HS-27A (cell line): ENCODE results near the gene BICD2.
"Not testable (repeated sequence)": the region's sequence is repeated elsewhere in the genome, so short reads cannot be mapped to it uniquely, and the experiment has no call there.

Experiments
- DNase-seq: peaks from one replicate; pipeline ENCODE4 v3.0.0-alpha.2; 2012; ENCODE audit warnings: low read depth, missing footprints

The BICD2 gene

GRCh38 chr9:92764381-92764987 is at the start of gene BICD2:
TSS of gene BICD2 (minus strand) at chr9:92764833. CDS start at chr9:92764744, 89 bp downstream.
- no peak for DNase-seq

- not testable (repeated sequence) for DNase-seq
These were observed 45.1 kb upstream of the BICD2 start for GRCh38 chr9:92809629-92810326.

- no peak for DNase-seq
These were observed 44.3 kb upstream of the BICD2 start for GRCh38 chr9:92808726-92809451.

DNA sequence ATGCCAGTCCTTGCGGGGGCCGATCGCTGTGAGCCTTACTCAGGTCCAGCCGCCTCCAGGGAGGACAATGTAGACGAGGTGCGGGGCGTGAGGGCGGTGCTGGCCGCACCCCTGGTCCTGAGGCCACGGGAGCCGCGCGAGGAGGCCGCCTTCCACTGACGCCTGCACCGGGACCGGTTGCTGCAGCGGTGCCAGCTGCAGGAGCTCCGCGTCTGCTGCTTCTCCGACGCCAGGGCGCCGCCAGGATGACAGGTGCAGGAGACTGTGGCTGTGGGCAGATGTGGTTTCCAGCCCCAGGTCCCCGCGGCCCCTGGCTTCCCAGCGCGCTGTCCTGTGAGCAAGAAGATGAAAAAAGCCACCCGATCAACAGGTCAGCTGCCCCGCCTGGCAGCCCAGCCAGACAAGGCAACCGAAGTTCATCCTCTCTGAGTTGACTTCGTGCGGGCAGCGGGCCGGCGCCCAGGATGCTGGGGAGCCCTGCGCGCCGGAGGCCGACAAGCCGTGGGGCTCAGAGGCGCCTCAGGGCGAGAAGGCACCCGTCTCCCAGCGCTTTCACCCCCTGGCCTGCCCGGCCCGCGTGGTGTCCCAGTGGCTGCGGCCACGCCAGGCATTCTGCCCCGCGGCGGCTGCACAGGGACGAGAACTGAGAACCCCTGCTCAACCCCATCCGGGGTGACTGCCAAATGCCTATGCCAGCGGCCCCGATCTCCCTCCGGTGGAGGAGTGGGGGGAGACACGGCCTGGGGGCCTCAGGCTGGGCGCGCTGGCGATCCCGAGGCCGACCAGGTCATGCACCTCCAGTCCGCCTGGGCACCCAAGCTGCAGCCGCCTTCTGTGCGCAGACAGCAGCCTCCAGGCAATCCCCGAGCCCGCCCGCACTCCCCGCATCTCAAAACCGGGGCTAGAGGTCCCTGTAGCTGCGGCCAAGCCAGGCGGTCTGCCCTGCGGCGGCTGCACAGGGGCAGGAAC is 43.4 kb upstream of the BICD2 start:
- no peak for DNase-seq

GRCh38 chr9:92807031-92807756 is 42.6 kb upstream of the BICD2 start:
- DNase-seq = no peak

- DNase-seq = no peak
These were observed 40.1 kb upstream of the BICD2 start for GRCh38 chr9:92804727-92805126.

- DNase-seq = no peak
These were observed 33.7 kb upstream of the BICD2 start for GRCh38 chr9:92798358-92798757.

DNA sequence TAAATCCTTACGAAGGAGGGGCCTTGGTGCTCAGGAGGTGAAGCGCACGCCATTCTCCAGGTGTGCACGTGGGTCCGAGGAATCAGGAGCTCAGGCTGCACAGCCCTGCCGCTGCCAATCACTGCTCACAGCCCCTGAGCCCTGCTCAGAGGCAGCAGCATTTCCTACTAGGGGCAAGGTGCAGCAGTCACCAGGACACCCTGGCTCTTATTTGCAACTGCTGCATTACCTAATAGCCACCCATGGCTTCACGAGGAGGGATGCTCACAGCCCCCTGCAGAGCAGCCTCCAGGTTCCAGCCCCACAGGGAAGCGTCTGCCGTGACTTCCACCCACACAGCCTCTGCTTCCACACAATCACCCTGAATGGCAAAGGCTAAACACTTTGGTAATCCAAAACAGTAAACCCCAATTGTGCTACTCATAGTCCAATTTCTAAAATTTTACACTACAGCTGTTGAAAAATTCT is 31.7 kb upstream of the BICD2 start:
- not testable (repeated sequence) for DNase-seq

DNA sequence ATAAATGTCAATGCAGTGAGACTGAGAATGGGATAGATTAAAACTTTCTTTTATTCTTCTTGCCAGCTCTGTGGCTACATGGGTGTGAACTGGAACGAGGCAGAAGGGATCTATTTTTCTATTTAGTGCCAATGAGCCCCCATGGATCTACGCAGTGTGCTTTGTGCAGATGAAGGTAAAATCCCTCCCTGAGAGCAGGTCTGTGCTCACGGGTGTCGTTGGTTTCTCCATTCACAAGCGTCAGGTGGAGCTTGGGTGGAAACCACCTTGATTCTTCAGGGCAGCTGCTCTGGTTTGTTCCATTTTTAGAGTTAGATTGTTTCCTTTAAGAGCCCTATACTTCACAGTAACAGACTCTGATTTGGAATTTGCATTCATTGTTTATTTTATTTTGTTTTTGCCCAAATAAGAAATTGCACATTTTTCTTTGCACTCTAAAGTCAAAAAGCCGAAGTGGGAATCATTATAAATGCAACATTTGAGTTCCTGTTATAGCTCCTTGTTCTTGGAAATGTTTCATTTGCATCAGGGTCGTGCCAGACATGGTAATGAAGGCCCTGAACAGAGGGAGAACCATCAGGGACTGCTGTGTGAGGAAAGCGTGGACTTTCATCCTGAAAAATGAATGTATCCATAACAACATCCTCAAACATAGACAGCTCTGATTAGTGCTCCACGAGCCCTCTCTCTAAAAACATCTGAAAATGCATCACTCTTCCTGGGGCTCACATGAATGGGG is 31.1 kb upstream of the BICD2 start:
- no peak for DNase-seq

GRCh38 chr9:92795000-92795399 is 30.4 kb upstream of the BICD2 start:
- no peak for DNase-seq

DNA sequence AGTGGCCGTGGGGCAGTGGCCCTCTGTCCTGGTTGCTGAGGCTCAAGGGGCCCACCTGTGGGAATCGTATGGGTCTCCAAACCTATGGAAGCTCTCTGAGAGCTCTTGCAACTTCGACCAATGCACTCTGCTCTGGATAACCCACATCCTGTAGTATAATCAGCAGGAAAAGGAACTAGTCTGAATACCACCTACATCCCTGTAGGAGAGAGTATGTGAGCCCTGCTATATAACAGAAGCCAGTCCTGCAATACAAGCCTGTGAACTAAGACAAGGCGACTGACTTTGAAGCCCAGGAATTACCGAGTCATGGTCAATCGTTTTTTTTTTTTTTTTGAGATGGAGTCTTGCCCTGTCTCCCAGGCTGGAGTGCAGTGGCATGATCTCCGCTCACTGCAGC is 29.8 kb upstream of the BICD2 start:
- no peak for DNase-seq

GRCh38 chr9:92790542-92791527 is 26.2 kb upstream of the BICD2 start:
- peak; percentile 33 for DNase-seq

GRCh38 chr9:92786298-92786697 is 21.7 kb upstream of the BICD2 start:
- no peak for DNase-seq

DNA sequence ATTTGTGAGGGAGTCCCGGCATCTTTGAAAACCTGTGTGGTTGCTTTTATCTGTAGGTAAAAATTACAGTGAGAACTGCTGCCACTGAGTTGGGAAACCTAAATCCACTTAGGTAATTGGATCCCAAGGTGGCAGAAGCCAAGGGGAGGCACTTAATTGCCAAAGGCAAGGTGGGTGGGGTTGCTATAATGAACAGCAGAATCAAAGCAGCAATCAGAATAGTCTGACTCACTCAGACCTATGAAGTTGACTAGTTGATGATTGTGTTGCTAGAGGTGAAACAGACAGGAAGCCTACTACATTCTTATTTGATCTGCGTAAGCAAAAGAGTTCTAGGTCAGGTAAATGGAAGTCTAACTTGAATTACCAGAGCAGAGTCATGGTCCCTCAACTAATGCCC is 17.3 kb upstream of the BICD2 start:
- no peak for DNase-seq

- no peak for DNase-seq
These were observed 15.6 kb upstream of the BICD2 start for GRCh38 chr9:92780206-92780605.

DNA sequence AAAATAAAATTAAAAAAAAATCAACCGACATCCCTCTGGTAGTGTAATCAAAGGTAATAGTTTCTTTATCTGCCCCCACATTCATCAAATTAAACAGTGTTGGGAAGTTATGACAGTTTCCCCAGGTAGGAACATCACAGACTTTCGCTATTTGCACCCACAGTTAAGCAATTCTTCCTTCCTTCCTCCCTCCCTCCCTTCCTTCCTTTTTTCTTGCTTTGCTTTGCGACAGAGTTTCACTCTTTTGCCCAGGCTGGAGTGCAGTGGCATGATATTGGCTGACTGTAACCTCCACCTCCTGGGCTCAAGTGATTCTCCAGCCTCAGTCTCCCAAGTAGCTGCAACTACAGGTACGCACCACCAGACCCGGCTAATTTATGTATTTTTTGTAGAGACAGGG is 10.8 kb upstream of the BICD2 start:
- no peak for DNase-seq

DNA sequence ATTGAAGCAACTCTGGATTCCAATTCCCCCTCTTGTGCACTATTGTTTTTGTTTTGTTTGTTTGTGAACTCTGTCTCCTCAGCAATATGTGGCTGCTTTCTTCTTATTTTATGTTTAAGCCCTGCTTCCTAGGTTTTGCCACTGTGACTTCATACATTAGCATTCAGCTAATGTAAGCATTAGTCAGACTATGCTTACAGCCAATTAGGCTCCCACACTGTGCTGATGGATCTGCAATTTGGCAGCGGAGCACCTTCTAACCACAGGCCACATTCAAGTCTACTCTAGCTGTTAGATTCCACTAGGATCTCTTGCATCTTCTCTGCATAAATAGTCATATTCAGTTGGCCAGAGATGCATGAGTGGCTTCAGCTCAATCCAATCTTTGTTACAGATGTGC is 9.6 kb upstream of the BICD2 start:
- DNase-seq = no peak

DNA sequence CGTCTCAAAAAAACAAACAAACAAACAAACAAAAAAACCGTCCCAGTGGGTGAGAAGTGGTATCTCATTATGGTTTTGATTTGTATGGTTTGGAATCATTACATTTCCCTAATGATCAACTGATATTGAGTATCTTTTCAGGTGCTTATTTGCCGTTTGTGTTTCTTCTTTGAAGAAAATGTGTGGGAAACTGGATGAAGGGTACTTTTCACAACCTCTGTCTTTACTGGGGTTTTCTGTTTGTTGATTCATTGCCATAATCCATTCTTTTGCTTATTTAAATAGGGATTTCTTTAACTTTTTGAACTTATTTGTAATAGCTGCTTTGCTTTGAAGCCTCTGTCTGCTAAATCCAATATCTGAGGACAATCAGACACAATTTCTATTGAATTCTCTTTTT is 9.2 kb upstream of the BICD2 start:
- no peak for DNase-seq

- no peak for DNase-seq
These were observed 6.7 kb upstream of the BICD2 start for GRCh38 chr9:92771309-92771708.
